Body of pancreas (tissue), 4 donors: Measurements from ENCODE around the gene SKIC8. TPM values are rescaled to one million over a fixed set of nuclear protein-coding genes. Genes with fewer than 3 reads are reported as not detected.

Experiments
- ATAC-seq: fragments of 150-250 bp; one replicate; pipeline ENCODE4 v1.9.1; 2016
- DNase-seq, 4 donors: peaks; one replicate each; pipeline ENCODE4 v3.0.0-alpha.2; 2019
- H3K27ac ChIP-seq, 4 donors: fragments of 200-600 bp; sonication (generic); 1 replicate in 3 of 4; 2 replicates in 1 of 4; pipeline versions ENCODE4 v1.5.1 to v1.6.1; 2016 to 2019; ENCODE audit warnings: mild to moderate bottlenecking in 1 of 4, mixed read lengths in 1 of 4, moderate library complexity in 1 of 4
- H3K27me3 ChIP-seq, 2 donors: fragments of 200-600 bp; sonication (generic); one replicate each; pipeline ENCODE4 v1.6.0; 2016; ENCODE audit warnings: mild to moderate bottlenecking in 1 of 2
- H3K36me3 ChIP-seq, 2 donors: fragments of 200-600 bp; sonication (generic); replicated peaks in 1 of 2; 2 replicates each; pipeline ENCODE4 v1.5.1; 2016; ENCODE audit warnings: low read depth in 2 of 2; ENCODE audit not compliant: insufficient read depth in 1 of 2
- H3K4me1 ChIP-seq: fragments of 200-600 bp; sonication (generic); one replicate; pipeline ENCODE4 v1.6.0; 2016
- H3K4me3 ChIP-seq, 2 donors: fragments of 200-600 bp; sonication (generic); 1 replicate in 1 of 2; 2 replicates in 1 of 2; pipeline ENCODE4 v1.5.1; 2016 to 2019
- H3K9me3 ChIP-seq, 3 donors: fragments of 200-600 bp; sonication (generic); 1 replicate in 2 of 3; 2 replicates in 1 of 3; pipeline ENCODE4 v1.5.1; 2016
- CTCF ChIP-seq, 7 experiments: fragments of 450-650 bp in 4 of 7; fragments of 200-600 bp in 3 of 7; sonication (generic) in 3 of 7; IDR thresholded peaks; one replicate each; pipeline ENCODE4 v1.5.1; 2016 to 2019; ENCODE audit warnings: antibody characterized with exemption in 7 of 7
- POLR2A ChIP-seq, 3 donors: fragments of 450-650 bp; IDR thresholded peaks; one replicate each; pipeline ENCODE4 v1.6.1; 2016; ENCODE audit warnings: antibody characterized with exemption in 3 of 3, mild to moderate bottlenecking in 2 of 3
- WGBS, 2 donors: methylation state at CpG; one replicate each; pipeline ENCODE4 v1.1.5; 2017; 5-methylcytosine and 5-hydroxymethylcytosine counted together
- intact Hi-C: fragments of 100-400 bp; cut with DNase I; formaldehyde crosslinking; loops from one replicate; pipeline ENCODE4 v1.15.1; 2023
- total RNA-seq, 2 donors: library from RNA; depleted of rRNA; stranded (reverse); fragments of >200 nt; gene quantifications; one replicate each; pipeline ENCODE4 v1.1.0, GENCODE V29; 2016

SKIC8 gene
- total RNA-seq, 2 donors from 2014 or later: 30.3 to 31.4 TPM

- no peak for TF ChIP-seq CTCF (IDR thresholded peaks at IDR 0.05)
- intact Hi-C loops: loop anchor here (10.0 kb wide), 1 partner anchor 117 kb away; no protein-coding TSS in a partner anchor
Observed at GRCh38 chr15:78307976-78308375, 8.6 kb upstream of the SKIC8 start.

GRCh38 chr15:78306176-78306774 is 6.9 kb upstream of the SKIC8 start:
- DNase-seq (no peak), ATAC-seq (no peak)
- H3K4me1 ChIP-seq: no peaks in the 10 kb centered on the region
- 58 to 74% methylated on average over 3 of the region's 3 CpGs for WGBS, 2 donors
- H3K27ac ChIP-seq: no peak overlapping the region
- no peak for TF ChIP-seq POLR2A (IDR thresholded peaks at IDR 0.05)
- TF ChIP-seq CTCF (IDR thresholded peaks at IDR 0.05): no peak
- no peaks in the 10 kb centered on the region for H3K9me3 ChIP-seq
- intact Hi-C loops: loop anchor here (10.0 kb wide), 1 partner anchor 119 kb away; no protein-coding TSS in a partner anchor
- no peaks in the 10 kb centered on the region for H3K36me3 ChIP-seq
- H3K27me3 ChIP-seq: peaks cover 0 to 7% of the 10 kb centered on the region in 2 donors
- no peak overlapping the region for H3K4me3 ChIP-seq

More at GRCh38 chr15:78307976-78308375, 8.6 kb upstream of the SKIC8 start:
- H3K36me3 ChIP-seq: no peaks in the 10 kb centered on the region
- no peak overlapping the region for H3K27ac ChIP-seq
- no peak for ATAC-seq
- no peaks in the 10 kb centered on the region for H3K9me3 ChIP-seq
- 31 to 34% methylated on average over 6 of the region's 6 CpGs for WGBS, 2 donors
- peaks cover 0 to 7% of the 10 kb centered on the region in 2 donors for H3K27me3 ChIP-seq
- no peaks in the 10 kb centered on the region for H3K4me1 ChIP-seq
- DNase-seq: no peak
- H3K4me3 ChIP-seq: no peak overlapping the region

GRCh38 chr15:78304216-78305066 is 5.0 kb upstream of the SKIC8 start:
- Histone ChIP-seq H3K9me3 (no peaks in the 10 kb centered on the region), H3K4me3 (no peak overlapping the region), H3K36me3 (no peaks in the 10 kb centered on the region), H3K4me1 (no peaks in the 10 kb centered on the region), H3K27me3 (peaks cover 0 to 7% of the 10 kb centered on the region in 2 donors), H3K27ac (no peak overlapping the region)
- 61 to 71% methylated on average over 8 to 9 of the region's 9 CpGs for WGBS, 2 donors
- intact Hi-C loops: loop anchor here (10.0 kb wide), 1 partner anchor 120 kb away; no protein-coding TSS in a partner anchor
- DNase-seq (no peak), ATAC-seq (no peak)
- TF ChIP-seq POLR2A (IDR thresholded peaks at IDR 0.05) (no peak), CTCF (IDR thresholded peaks at IDR 0.05) (no peak)

- intact Hi-C loops: loop anchor here (10.0 kb wide), 1 partner anchor 122 kb away; no protein-coding TSS in a partner anchor
- ATAC-seq (no peak), DNase-seq (no peak)
- WGBS, 2 donors: 70 to 74% methylated on average over 5 of the region's 5 CpGs
- Histone ChIP-seq H3K9me3 (no peaks in the 10 kb centered on the region), H3K36me3 (no peaks in the 10 kb centered on the region), H3K4me1 (peaks cover 12% of the 10 kb centered on the region), H3K4me3 (no peak overlapping the region), H3K27me3 (peaks cover 0 to 7% of the 10 kb centered on the region in 2 donors), H3K27ac (no peak overlapping the region)
- TF ChIP-seq POLR2A (IDR thresholded peaks at IDR 0.05) (no peak), CTCF (IDR thresholded peaks at IDR 0.05) (no peak)
Observed at GRCh38 chr15:78302579-78303312, 3.3 kb upstream of the SKIC8 start.
